ENCODE measurements around the gene DDX46.

The DDX46 gene

DNA sequence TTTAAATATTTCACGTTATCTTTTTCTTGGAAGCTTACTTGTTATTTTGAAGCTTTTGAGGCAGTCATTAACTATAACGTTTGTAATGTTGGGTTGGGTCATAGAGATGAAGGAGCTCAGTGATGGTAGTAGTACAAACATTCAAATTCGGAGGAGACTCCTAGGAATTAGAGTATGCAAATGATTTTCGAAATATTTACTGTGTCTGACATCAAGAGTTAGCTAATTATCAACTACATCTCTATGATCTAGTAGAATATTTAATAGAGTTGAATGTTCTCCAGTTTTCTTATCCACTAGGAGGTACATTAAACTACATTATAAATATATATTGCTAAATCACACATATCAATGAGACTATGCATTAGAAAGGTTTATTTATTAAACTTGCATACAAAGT is 58.4 kb downstream of the DDX46 start:
- H3K9me2 ChIP-seq (replicated peaks; ENCODE audit: low read depth, low read length) = no peaks in the 10 kb centered on the region
- H2AFZ ChIP-seq (ENCODE audit: low read length) = no peak overlapping the region
- H3K4me1 ChIP-seq (ENCODE audit: insufficient read depth, low read length, poor library complexity, severe bottlenecking) = no peaks in the 10 kb centered on the region
- H4K20me1 ChIP-seq (ENCODE audit: insufficient read depth, low read length, poor library complexity, severe bottlenecking) = peaks cover 19% of the 10 kb centered on the region
- H3K9me3 ChIP-seq (ENCODE audit: insufficient read depth, low read depth, low read length) = no peaks in the 10 kb centered on the region
- no peak overlapping the region for H3K4me3 ChIP-seq (ENCODE audit: low read length, poor library complexity, severe bottlenecking)
- no peak overlapping the region for H3K9ac ChIP-seq (ENCODE audit: low read depth, low read length, poor library complexity, severe bottlenecking)
- TF ChIP-seq, protein P1, sequence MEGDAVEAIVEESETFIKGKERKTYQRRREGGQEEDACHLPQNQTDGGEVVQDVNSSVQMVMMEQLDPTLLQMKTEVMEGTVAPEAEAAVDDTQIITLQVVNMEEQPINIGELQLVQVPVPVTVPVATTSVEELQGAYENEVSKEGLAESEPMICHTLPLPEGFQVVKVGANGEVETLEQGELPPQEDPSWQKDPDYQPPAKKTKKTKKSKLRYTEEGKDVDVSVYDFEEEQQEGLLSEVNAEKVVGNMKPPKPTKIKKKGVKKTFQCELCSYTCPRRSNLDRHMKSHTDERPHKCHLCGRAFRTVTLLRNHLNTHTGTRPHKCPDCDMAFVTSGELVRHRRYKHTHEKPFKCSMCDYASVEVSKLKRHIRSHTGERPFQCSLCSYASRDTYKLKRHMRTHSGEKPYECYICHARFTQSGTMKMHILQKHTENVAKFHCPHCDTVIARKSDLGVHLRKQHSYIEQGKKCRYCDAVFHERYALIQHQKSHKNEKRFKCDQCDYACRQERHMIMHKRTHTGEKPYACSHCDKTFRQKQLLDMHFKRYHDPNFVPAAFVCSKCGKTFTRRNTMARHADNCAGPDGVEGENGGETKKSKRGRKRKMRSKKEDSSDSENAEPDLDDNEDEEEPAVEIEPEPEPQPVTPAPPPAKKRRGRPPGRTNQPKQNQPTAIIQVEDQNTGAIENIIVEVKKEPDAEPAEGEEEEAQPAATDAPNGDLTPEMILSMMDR (conservative IDR thresholded peaks at IDR 0.05; ENCODE audit: low read length) = no peak
- no peak for TF ChIP-seq EZH2phosphoT487 (IDR thresholded peaks at IDR 0.05; ENCODE audit: borderline replicate concordance)
- no peaks in the 10 kb centered on the region for H3F3A ChIP-seq (ENCODE audit: low read depth)
- no peak overlapping the region for H3K4me2 ChIP-seq (ENCODE audit: low read depth, low read length, poor library complexity, severe bottlenecking)
- H3K36me3 ChIP-seq (ENCODE audit: insufficient read depth, low read length) = peaks cover 40% of the 10 kb centered on the region; the same call in 1 of the 2 replicates
- no peaks in the 10 kb centered on the region for H3K79me2 ChIP-seq (ENCODE audit: insufficient read depth, low read length)
- no peaks in the 10 kb centered on the region for H3K27me3 ChIP-seq (ENCODE audit: insufficient read depth, low read length, poor library complexity, severe bottlenecking)

DNA sequence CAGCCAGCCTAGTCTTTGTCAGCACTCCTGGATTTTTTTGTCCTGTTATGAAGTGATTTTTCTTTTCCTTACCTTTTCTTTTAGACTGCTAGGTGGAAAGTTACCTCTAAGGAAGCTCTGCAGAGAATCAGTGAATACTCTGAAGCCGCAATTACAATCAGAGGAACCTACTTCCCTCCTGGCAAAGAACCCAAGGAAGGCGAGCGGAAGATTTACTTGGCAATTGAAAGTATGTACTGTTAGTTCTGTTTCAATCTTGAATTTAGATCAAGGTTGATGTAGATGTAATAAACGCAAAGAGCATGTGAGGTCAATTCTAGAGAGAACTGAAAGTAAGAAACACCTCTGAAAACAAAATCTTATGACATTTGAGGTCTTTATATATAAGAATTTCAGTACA is 60.2 kb downstream of the DDX46 start:
- no peaks in the 10 kb centered on the region for H3K27me3 ChIP-seq (ENCODE audit: insufficient read depth, low read length, poor library complexity, severe bottlenecking)
- no peak overlapping the region for H2AFZ ChIP-seq (ENCODE audit: low read length)
- H3K9me2 ChIP-seq (replicated peaks; ENCODE audit: low read depth, low read length) = no peaks in the 10 kb centered on the region
- H4K20me1 ChIP-seq (ENCODE audit: insufficient read depth, low read length, poor library complexity, severe bottlenecking) = peaks cover 15% of the 10 kb centered on the region
- H3K4me1 ChIP-seq (ENCODE audit: insufficient read depth, low read length, poor library complexity, severe bottlenecking) = no peaks in the 10 kb centered on the region
- no peaks in the 10 kb centered on the region for H3F3A ChIP-seq (ENCODE audit: low read depth)
- H3K4me3 ChIP-seq (ENCODE audit: low read length, poor library complexity, severe bottlenecking) = no peak overlapping the region
- H3K36me3 ChIP-seq (ENCODE audit: insufficient read depth, low read length) = peaks cover 40% of the 10 kb centered on the region; the same call in 1 of the 2 replicates
- H3K9ac ChIP-seq (ENCODE audit: low read depth, low read length, poor library complexity, severe bottlenecking) = no peak overlapping the region
- H3K9me3 ChIP-seq (ENCODE audit: insufficient read depth, low read depth, low read length) = no peaks in the 10 kb centered on the region
- TF ChIP-seq EZH2phosphoT487 (IDR thresholded peaks at IDR 0.05; ENCODE audit: borderline replicate concordance) = no peak
- TF ChIP-seq, protein P1 (conservative IDR thresholded peaks at IDR 0.05; ENCODE audit: low read length) = no peak
- no peaks in the 10 kb centered on the region for H3K79me2 ChIP-seq (ENCODE audit: insufficient read depth, low read length)
- no peak overlapping the region for H3K4me2 ChIP-seq (ENCODE audit: low read depth, low read length, poor library complexity, severe bottlenecking)

DNA sequence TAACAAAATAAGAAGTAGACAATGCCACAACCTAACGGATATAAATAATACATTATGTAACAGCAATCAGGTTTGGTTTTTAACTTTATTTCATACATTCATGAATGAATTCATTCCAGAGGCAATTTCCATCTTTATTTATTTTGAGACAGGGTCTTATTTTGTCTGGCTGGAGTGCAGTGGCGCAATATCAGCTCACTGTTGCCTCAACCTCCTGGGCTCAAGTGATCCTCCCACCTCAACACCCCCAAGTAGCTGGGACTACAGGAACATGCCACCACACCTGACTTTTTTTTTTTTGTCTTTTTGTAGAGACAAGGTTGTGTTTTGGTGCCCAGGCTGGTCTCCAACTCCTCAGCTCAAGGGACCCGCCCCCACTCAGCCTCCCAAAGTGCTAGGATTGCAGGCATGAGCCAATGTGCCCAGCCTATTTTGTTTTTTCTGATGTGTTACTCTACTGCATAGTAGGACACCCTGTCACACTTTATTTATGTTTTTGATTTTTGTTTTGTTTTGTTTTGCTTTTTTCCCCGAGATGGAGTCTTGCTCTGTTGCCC is 60.9 kb downstream of the DDX46 start:
- Histone ChIP-seq H3K4me2 (ENCODE audit: low read depth, low read length, poor library complexity, severe bottlenecking) (no peak overlapping the region), H3K4me3 (ENCODE audit: low read length, poor library complexity, severe bottlenecking) (no peak overlapping the region), H3K36me3 (ENCODE audit: insufficient read depth, low read length) (peaks cover 41% of the 10 kb centered on the region; the same call in 1 of the 2 replicates), H3K9me3 (ENCODE audit: insufficient read depth, low read depth, low read length) (no peaks in the 10 kb centered on the region), H2AFZ (ENCODE audit: low read length) (no peak overlapping the region), H3K79me2 (ENCODE audit: insufficient read depth, low read length) (no peaks in the 10 kb centered on the region), H3K4me1 (ENCODE audit: insufficient read depth, low read length, poor library complexity, severe bottlenecking) (no peaks in the 10 kb centered on the region), H3K27me3 (ENCODE audit: insufficient read depth, low read length, poor library complexity, severe bottlenecking) (no peaks in the 10 kb centered on the region), H3K9me2 (replicated peaks; ENCODE audit: low read depth, low read length) (no peaks in the 10 kb centered on the region), H4K20me1 (ENCODE audit: insufficient read depth, low read length, poor library complexity, severe bottlenecking) (peaks cover 9% of the 10 kb centered on the region), H3F3A (ENCODE audit: low read depth) (no peaks in the 10 kb centered on the region), H3K9ac (ENCODE audit: low read depth, low read length, poor library complexity, severe bottlenecking) (no peak overlapping the region)
- TF ChIP-seq EZH2phosphoT487 (IDR thresholded peaks at IDR 0.05; ENCODE audit: borderline replicate concordance) = no peak
- TF ChIP-seq, protein P1 (conservative IDR thresholded peaks at IDR 0.05; ENCODE audit: low read length) = no peak

Measured in Loucy (cell line).